Kidney (tissue), 14 donors: ENCODE measurements around the gene SERINC3. TPM values are rescaled to one million over a fixed set of nuclear protein-coding genes. Genes with fewer than 3 reads are reported as not detected.

Source experiments
- DNase-seq, 5 donors: peaks; one replicate each; pipeline ENCODE4 v3.0.0-alpha.2; 2013 to 2020
- FAIRE-seq: peaks from 2 replicates; lab custom pipeline; 2012; peaks lifted over from hg19 to GRCh38; lab: Jason Lieb, UNC
- H3K27ac ChIP-seq, 2 donors: one replicate each; pipeline ENCODE4 v1.7.0; 2013; ENCODE audit warnings: low read depth in 2 of 2, low read length in 2 of 2, inconsistent platforms in 1 of 2
- H3K27me3 ChIP-seq: one replicate; pipeline ENCODE4 v1.7.1; 2013; ENCODE audit warnings: low read length, inconsistent platforms; ENCODE audit not compliant: control insufficient read depth, insufficient read depth
- H3K36me3 ChIP-seq, 3 donors: one replicate each; pipeline versions ENCODE4 v1.7.0 to v1.7.1; 2013; ENCODE audit warnings: low read length in 3 of 3, control low read depth in 1 of 3, inconsistent platforms in 1 of 3; ENCODE audit not compliant: insufficient read depth in 3 of 3, control insufficient read depth in 2 of 3
- H3K4me1 ChIP-seq, 3 donors: one replicate each; pipeline versions ENCODE4 v1.7.0 to v1.7.1; 2013; ENCODE audit warnings: low read length in 3 of 3, inconsistent platforms in 1 of 3, low read depth in 1 of 3; ENCODE audit not compliant: control insufficient read depth in 2 of 3, insufficient read depth in 2 of 3
- H3K4me3 ChIP-seq, 3 donors: one replicate each; pipeline versions ENCODE4 v1.7.0 to v1.8.1; 2013; ENCODE audit warnings: low read length in 3 of 3, control low read depth in 1 of 3, inconsistent platforms in 1 of 3
- H3K9ac ChIP-seq, 3 donors: one replicate each; pipeline versions ENCODE4 v1.7.0 to v1.7.1; 2013; ENCODE audit warnings: low read length in 3 of 3, control low read depth in 1 of 3, inconsistent platforms in 1 of 3
- H3K9me3 ChIP-seq, 3 donors: one replicate each; pipeline versions ENCODE4 v1.7.0 to v1.7.1; 2013; ENCODE audit warnings: low read length in 3 of 3, control low read depth in 1 of 3, inconsistent platforms in 1 of 3; ENCODE audit not compliant: control insufficient read depth in 2 of 3, insufficient read depth in 1 of 3
- CTCF ChIP-seq: IDR thresholded peaks from 3 replicates; pipeline ENCODE4 v1.5.1; 2012; ENCODE audit warnings: mild to moderate bottlenecking, moderate library complexity, borderline replicate concordance; ENCODE audit not compliant: insufficient read depth; ENCODE audit errors: extremely low read depth
- intact Hi-C: fragments of 100-400 bp; cut with DNase I; formaldehyde crosslinking; loops from one replicate; pipeline ENCODE4 v1.11.1; 2022
- polyA plus RNA-seq: library from polyadenylated mRNA; stranded (reverse); fragments of 350-450 nt; fragmentation: Illumina TruSeq; extraction: RNeasy Lipid Tissue Mini Kit (QIAGEN cat#74804); gene quantifications from one replicate; pipeline ENCODE4 v1.2.3, GENCODE V29; 2014; ENCODE audit warnings: low read depth, low replicate concordance; ENCODE audit not compliant: insufficient read depth
- total RNA-seq: library from RNA; stranded (reverse); fragmentation: NEBNext Ultra II Directional; extraction: Animal tissue kit (Norgen Biotek cat#: 25700); gene quantifications from one replicate; pipeline ENCODE4 v1.2.1, GENCODE V29; 2021
- donor health status: control.
- donor health status: control.
- donor health status: control.
- donor health status: control.
- donor health status: control.
- donor health status: DM: yes; HTN: yes; CAD: no.
- donor health status: Normal renal cell carcinoma (clear cell type).

Gene SERINC3
- total and polyA plus RNA-seq, 2 donors from 2014 or later: 41.6 to 90.4 TPM

GRCh38 chr20:44522841-44523240 lies 971 bp upstream of the SERINC3 start:
- no peak for TF ChIP-seq CTCF
- Histone ChIP-seq H3K4me3 (no peak overlapping the region), H3K27me3 (no peaks in the 10 kb centered on the region), H3K9me3 (no peaks in the 10 kb centered on the region), H3K4me1 (peaks cover 0 to 17% (median 11%) of the 10 kb centered on the region in 3 donors), H3K9ac (peak overlapping the region in 1 of 3 donors; percentile 49), H3K36me3 (no peaks in the 10 kb centered on the region), H3K27ac (no peak overlapping the region)
- FAIRE-seq (no peak), DNase-seq (no peak)
- intact Hi-C loops: no loop called here

GRCh38 chr20:44520881-44521280 lies 989 bp downstream of the SERINC3 start:
- Histone ChIP-seq H3K36me3 (no peaks in the 10 kb centered on the region), H3K9me3 (no peaks in the 10 kb centered on the region), H3K9ac (peak overlapping the region in 2 of 3 donors; percentile 93 to 99), H3K4me1 (peaks cover 0 to 17% (median 11%) of the 10 kb centered on the region in 3 donors), H3K27ac (peak overlapping the region; percentile 83 to 99), H3K4me3 (peak overlapping the region; percentile 84 to 97 (median 93)), H3K27me3 (no peaks in the 10 kb centered on the region)
- DNase-seq: no peak
- no peak for FAIRE-seq
- intact Hi-C loops: no loop called here
- TF ChIP-seq CTCF: no peak

- no peak overlapping the region for H3K27ac ChIP-seq
Observed at GRCh38 chr20:44518248-44518647, 3.6 kb downstream of the SERINC3 start.

More at GRCh38 chr20:44518248-44518647, 3.6 kb downstream of the SERINC3 start:
- Histone ChIP-seq H3K27me3 (no peaks in the 10 kb centered on the region), H3K4me3 (no peak overlapping the region), H3K9ac (no peak overlapping the region), H3K4me1 (peaks cover 0 to 17% (median 11%) of the 10 kb centered on the region in 3 donors), H3K9me3 (no peaks in the 10 kb centered on the region), H3K36me3 (no peaks in the 10 kb centered on the region)
- FAIRE-seq (no peak), DNase-seq (no peak)
- TF ChIP-seq CTCF: no peak
- intact Hi-C loops: no loop called here
